Measurements from ENCODE around the gene LIPG.

Gene LIPG

GRCh38 chr18:49529596-49529995 is 32.3 kb upstream of the LIPG start:
- no peak for TF ChIP-seq CTCF (IDR thresholded peaks at IDR 0.05; ENCODE audit: low read length, missing control alignments)
- no peak for DNase-seq (ENCODE audit: low read depth)
- no peak overlapping the region for H3K4me3 ChIP-seq (replicated peaks; ENCODE audit: low read depth, low read length)

DNA sequence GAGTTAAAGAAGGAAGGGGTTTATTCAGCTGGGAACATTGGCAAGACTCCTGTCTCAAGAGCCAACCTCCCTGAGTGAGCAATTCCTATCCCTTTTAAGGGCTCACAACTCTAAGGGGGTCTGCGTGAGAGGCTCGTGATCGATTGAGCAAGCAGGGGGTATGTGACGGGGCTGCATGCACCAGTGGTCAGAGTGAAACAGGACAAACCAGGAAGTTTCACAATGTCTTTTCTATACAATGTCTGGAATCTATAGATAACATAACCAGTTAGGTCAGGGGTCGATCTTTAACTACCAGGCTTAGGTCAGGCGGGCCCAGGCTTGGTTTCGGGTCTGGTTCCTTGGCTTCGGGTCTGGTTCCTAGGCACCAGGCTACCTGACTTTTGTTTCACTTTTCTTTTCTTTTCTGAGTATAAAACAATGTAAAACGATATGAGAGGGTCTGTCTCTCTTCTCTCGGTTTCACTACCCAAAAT is 30.1 kb upstream of the LIPG start:
- peak; percentile 24 for DNase-seq (ENCODE audit: low read depth)
- TF ChIP-seq CTCF (IDR thresholded peaks at IDR 0.05; ENCODE audit: low read length, missing control alignments) = no peak
- no peak overlapping the region for H3K4me3 ChIP-seq (replicated peaks; ENCODE audit: low read depth, low read length)

DNA sequence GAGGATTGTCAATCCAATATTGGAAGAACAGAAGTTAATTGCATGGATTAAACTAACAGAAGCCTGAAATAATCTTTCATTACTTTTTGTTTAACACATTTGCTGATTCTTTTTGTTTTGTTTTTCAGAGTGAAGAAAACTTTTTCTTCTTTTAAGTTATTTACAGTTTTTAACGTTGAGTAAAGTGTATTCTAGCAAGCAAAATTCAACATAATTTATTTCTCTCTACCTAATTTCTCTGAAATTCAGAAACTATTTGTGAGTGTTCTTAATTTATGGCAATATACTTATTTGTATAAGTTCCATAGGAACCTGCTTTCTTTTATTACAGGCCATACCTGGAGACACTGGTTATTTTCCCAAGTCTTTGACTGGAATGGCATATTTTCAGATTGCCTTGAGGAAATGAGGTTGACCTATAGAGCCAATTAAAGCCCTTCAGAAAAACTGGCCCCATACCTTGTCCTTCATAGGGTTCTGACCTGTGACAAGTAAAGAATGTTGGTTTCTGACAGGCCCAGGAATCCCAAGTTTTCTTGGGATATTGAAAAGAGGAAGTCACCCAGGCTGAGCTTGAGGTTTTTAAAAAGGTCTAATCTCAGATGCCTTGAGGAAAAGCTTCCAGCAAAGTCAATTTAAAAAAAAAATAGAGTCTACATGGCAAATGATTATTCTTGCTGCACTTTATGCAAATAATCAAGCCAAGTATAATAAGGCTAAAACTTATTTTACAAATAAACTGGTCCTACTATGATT is 26.8 kb upstream of the LIPG start:
- no peak for TF ChIP-seq CTCF (IDR thresholded peaks at IDR 0.05; ENCODE audit: low read length, missing control alignments)

GRCh38 chr18:49537232-49537896 is 24.5 kb upstream of the LIPG start:
- no peak for TF ChIP-seq CTCF (IDR thresholded peaks at IDR 0.05; ENCODE audit: low read length, missing control alignments)
- DNase-seq (ENCODE audit: low read depth) = no peak
- H3K4me3 ChIP-seq (replicated peaks; ENCODE audit: low read depth, low read length) = no peak overlapping the region

More for the DNA sequence above, 26.8 kb upstream of the LIPG start:
- no peak overlapping the region for H3K4me3 ChIP-seq (replicated peaks; ENCODE audit: low read depth, low read length)
- DNase-seq (ENCODE audit: low read depth) = no peak

DNA sequence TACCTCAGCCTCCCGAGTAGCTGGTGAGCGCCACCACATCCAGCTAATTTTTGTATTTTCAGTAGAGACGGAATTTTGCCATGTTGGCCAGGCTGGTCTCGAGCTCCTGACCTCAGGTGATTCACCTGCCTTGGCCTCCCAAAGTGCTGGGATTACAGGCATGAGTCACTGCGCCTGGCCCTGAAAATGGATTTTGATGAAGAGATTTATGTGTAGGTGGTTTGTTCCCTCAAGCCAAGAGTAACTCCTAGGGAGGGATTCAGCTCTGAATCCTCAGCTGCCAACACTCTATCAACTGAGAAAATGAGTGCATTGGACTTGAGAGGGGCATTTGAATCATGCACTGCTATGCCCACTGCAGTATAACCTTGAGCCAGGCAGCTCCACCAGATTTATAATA is 17.5 kb upstream of the LIPG start:
- TF ChIP-seq CTCF (IDR thresholded peaks at IDR 0.05; ENCODE audit: low read length, missing control alignments) = no peak
- DNase-seq (ENCODE audit: low read depth) = no peak
- no peak overlapping the region for H3K4me3 ChIP-seq (replicated peaks; ENCODE audit: low read depth, low read length)

DNA sequence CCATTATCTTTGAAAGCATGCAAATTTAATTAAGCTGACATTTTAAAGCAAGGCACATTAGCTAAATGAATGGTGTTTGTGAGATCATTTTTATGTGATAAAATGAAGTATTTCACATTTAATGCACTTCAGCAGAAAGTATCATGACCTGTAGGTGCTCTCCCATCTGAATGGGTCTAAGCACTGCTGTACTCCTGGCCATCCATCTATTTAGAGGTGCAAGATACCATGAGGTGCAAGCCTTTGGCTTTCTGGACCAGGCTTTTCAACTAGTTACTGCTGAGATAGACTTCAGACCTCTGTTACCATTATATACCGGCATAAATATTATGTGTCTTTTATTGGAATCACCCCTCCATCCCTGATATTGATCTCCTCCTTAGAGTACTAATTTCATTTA is 15.6 kb upstream of the LIPG start:
- H3K4me3 ChIP-seq (replicated peaks; ENCODE audit: low read depth, low read length) = no peak overlapping the region
- no peak for DNase-seq (ENCODE audit: low read depth)
- no peak for TF ChIP-seq CTCF (IDR thresholded peaks at IDR 0.05; ENCODE audit: low read length, missing control alignments)
